ENCODE data around the gene SGK2.
A peak's percentile ranks its signal among the peaks of the same experiment; 100 is the strongest.
"Not testable (repeated sequence)": the region's sequence is repeated elsewhere in the genome, so short reads cannot be mapped to it uniquely, and the experiment has no call there.

SGK2 gene

DNA sequence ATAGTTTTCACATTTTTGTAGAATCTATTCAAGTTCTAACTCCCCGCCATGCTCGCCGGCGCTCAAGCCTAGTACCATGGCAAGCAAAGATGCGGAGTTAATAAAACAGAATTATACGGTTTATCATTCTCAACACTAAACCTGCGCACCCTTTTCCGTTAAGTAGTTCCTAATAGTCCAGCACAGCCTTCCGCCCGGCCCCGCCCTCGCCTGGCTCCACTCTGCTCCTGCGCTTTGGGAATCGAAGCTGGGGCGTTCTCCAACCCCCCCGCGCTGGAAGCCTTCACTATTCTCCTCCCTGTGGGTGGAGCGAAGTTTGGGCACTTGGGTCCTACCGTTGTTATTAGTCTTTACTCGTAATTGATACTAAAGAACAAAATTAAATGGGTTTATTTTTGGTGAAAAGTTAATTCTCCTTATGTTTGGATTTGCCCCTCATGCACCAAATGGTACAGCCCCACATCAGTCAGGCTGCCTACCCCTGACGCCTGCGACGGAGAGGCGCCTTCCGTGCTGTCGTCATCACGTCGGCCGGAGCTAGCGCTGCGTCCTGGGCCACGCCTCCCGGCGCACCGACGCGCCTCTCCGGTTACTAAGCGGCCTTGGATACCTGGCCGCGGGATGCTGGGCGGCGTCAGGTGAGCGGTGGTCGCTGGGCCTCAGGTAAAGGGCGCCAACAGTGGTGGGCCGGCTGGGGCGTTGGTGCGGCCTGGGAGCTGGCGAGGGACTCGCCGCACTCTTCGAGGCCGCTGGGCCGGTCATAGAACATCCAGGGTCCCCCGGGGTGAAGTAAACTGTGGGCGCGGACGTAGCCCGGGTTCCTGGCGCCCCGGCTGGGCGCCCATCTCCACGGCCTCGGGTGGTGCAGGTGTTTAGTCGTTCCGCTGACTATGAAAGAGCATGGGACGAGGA lies 31.8 kb downstream of the SGK2 start, which contains the start of gene IFT52:
IFT52 (plus strand) TSS at position 546 of the 912 bp plus-strand sequence. CDS start 3,762 bp downstream, outside the sequence.
- DNase-seq (ENCODE audit: low spot score) (peak; percentile 79), FAIRE-seq (peak; percentile 20)

DNA sequence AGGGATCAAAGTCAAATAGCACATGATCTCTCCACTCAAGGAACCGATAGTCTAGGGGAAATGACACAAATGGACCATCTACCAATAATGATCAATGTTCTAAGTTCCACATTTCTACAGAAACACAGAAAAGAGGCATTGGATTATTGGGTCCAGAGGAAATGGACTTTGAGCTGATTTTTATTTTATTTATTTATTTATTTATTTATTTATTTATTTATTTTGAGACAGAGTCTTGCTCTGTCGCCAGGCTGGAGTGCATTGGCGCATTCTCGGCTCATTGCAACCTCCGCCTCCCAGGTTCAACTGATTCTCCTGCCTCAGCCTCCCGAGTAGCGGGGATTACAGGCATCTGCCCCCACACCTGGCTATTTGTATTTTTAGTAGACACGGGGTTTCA lies 43.1 kb downstream of the SGK2 start:
- not testable (repeated sequence) for FAIRE-seq; DNase-seq (ENCODE audit: low spot score)

DNA sequence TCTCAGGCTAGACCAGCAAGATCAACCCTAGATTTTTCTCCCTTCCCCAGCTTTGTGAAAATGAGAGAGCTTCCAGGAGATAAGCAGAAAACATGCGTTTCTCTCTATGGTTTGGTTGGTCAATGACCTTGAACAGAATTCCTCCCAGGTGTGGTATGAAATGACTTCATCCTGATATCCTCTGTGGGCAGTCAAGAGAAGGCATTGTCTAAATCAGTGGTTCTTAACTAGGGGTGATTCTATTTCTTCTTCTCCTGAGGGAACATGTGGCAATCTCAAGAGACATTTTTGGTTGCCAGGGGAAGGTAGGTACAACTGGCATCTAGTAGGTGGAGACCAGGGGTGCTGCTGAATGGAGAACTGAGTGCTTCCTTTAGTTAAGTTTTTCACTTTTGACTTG lies 44.3 kb downstream of the SGK2 start:
- no peak for FAIRE-seq
- DNase-seq (ENCODE audit: low spot score), result no peak

DNA sequence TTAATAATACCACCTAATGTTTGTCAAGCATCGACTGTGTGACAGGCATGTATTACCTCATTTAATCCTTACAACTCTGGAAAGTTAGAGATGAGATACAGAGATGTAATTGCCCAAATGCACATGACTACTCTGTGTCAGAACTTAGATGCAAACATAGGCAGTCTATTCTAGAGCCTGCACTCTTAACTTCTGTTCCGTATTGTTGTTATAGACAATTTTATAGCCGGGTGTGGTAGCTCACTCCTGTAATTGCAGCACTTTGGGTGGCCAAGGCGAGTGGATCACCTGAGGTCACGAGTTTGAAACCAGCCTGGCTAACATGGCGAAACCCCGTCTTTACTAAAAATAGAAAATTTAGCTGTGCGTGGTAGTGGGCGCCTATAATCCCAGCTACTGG lies 46.9 kb downstream of the SGK2 start:
- DNase-seq (ENCODE audit: low spot score), result no peak
- FAIRE-seq, result no peak

DNA sequence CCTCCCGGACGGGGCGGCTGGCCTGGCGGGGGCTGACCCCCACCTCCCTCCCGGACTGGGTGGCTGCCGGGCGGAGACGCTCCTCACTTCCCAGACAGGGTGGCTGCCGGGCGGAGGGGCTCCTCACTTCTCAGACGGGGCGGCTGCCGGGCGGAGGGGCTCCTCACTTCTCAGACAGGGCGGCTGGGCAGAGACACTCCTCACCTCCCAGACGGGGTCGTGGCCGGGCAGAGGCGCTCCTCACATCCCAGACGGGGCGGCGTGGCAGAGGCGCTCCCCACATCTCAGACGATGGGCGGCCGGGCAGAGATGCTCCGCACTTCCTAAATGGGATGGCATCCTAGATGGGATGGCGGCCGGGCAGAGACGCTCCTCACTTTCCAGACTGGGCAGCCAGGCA lies 48.5 kb downstream of the SGK2 start:
- not testable (repeated sequence) for DNase-seq (ENCODE audit: low spot score); FAIRE-seq

DNA sequence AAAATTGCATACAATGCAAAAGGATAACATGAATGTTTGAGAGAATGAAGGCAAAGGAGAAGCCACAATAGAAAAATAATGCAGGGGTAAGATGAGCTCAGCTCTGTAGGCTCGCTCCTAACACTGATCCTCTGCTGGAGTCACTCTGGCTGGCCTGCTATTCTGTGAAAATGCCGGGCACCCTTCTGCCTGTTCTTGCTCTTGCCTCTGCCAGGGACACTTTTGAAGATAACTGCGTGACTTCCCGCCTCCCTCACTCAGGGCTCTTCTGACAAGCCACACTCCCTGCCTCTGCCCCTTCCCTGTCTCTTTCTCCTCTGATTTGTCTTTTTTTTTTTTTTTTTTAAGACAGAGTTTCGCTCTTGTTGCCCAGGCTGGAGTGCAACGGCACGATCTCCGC lies 72.8 kb downstream of the SGK2 start:
- no peak for FAIRE-seq
- no peak for DNase-seq (ENCODE audit: low spot score)

Data from RCC 7860 (cell line).